ENCODE data around the gene GNPNAT1. TPM values are rescaled to one million over a fixed set of nuclear protein-coding genes. Genes with fewer than 3 reads are reported as not detected.
A peak's percentile ranks its signal among the peaks of the same experiment; 100 is the strongest.
"Not testable (repeated sequence)": the region's sequence is repeated elsewhere in the genome, so short reads cannot be mapped to it uniquely, and the experiment has no call there.

Gene GNPNAT1
- polyA plus RNA-seq, 1 donor from 2014 or later = 12.6 TPM

DNA sequence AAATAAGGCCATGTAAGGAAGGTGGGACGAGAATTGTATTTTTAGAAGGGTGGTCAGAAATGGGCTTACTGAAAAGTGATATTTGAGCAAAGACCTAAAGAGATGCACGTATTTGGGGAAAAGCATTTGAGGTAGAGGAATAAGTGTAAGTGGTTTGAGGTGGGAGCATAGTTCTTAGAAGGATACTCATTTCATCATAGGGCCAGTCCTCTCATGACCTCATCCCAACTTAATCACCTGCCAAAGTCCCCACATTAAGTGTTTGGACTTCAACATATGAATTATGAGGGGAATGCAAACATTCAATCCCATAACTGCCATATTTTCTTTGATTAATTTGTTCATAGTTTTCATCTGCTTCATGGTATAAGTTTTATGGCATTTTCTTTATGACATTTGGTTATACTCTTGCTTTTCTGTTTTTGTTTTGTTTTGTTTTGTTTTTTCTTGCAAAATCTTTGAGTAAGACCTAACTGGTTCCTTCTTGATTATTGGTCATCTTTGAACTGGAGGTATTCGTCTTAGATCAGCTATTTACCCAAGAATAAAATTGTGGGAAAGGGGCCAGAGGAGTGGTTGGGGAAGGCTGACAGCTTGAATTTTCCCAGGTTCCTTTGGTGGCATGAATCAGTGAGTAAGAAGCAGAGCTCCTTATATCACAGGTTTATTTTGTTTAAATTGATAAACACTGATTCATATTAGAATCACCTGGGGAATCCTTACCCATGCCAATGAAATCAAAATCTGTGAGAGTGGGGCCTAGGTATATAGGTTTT is 24.2 kb downstream of the GNPNAT1 start:
- H3K36me3 Mint-ChIP-seq = peaks cover 10% of the 10 kb centered on the region
- no peak overlapping the region for H3K27ac Mint-ChIP-seq
- no peak overlapping the region for H3K4me3 Mint-ChIP-seq

GRCh38 chr14:52762923-52763322 is 28.5 kb downstream of the GNPNAT1 start:
- H3K4me3 Mint-ChIP-seq, H3K4me1 Mint-ChIP-seq, H3K27me3 Mint-ChIP-seq, H3K9me3 Mint-ChIP-seq, H3K27ac Mint-ChIP-seq: not testable (repeated sequence)
- H3K36me3 Mint-ChIP-seq = peaks cover 13% of the 10 kb centered on the region

More for the DNA sequence above, 24.2 kb downstream of the GNPNAT1 start:
- no peaks in the 10 kb centered on the region for H3K27me3 Mint-ChIP-seq
- no peaks in the 10 kb centered on the region for H3K9me3 Mint-ChIP-seq
- H3K4me1 Mint-ChIP-seq = peaks cover 8 to 12% (median 10%) of the 10 kb centered on the region in 3 donors

DNA sequence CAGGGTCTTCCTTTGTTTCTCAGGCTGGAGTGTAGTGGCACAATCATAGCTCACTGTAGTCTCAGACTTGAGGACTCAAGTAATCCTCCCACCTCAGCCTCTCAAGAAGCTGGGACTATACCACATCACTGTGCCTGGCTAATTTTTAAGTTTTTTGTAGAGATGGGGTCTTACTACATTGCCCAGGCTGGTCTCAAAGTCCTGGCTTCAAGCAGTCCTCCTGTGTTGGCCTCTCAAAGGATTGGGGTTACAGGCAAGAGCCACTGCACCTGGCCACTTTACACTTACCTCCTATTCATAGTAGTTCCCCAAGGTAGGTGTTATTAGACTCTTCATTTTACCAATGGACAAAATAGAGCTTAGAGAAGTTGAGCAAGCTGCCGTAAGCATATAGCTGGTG is 32.3 kb downstream of the GNPNAT1 start:
- H3K4me3 Mint-ChIP-seq = no peak overlapping the region

GRCh38 chr14:52755607-52756316 is 35.6 kb downstream of the GNPNAT1 start:
- H3K9me3 Mint-ChIP-seq = no peaks in the 10 kb centered on the region
- H3K4me1 Mint-ChIP-seq = no peaks in the 10 kb centered on the region
- peaks cover 5% of the 10 kb centered on the region for H3K36me3 Mint-ChIP-seq
- H3K27me3 Mint-ChIP-seq = no peaks in the 10 kb centered on the region
- H3K27ac Mint-ChIP-seq = no peak overlapping the region
- no peak overlapping the region for H3K4me3 Mint-ChIP-seq

More for the DNA sequence above, 32.3 kb downstream of the GNPNAT1 start:
- peaks cover 8% of the 10 kb centered on the region in 3 donors for H3K4me1 Mint-ChIP-seq
- no peak overlapping the region for H3K27ac Mint-ChIP-seq
- H3K9me3 Mint-ChIP-seq = no peaks in the 10 kb centered on the region
- peaks cover 12% of the 10 kb centered on the region for H3K36me3 Mint-ChIP-seq
- no peaks in the 10 kb centered on the region for H3K27me3 Mint-ChIP-seq

DNA sequence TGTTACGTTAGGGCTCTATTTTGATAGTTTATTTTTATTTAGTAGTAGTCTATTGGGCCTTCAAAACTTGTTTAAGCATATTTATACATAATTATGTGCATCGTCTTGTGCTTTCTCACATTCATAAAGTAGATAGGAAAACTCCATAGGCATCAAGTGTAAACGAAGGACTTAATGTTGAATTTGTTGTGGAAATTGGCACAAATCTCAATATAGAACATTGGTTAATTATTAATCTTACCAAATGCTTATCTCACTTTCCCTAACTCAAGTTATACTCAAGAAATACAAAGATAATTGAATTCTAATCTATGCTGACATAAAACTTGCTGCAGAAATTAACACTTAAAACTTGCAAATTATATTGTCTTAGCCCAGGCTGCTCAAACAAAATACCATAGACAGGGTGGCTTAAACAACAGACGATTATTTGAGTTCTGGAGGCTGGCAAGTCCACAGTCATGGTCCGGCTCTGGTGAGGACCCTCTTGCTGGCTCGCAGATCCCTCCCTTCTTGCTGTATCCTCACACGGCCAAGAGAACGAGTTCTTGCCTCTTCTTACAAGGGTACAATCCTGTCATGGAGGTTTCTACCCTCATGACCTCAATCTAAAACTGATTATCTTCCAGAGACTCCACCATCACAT is 42.6 kb downstream of the GNPNAT1 start:
- H3K36me3 Mint-ChIP-seq = peaks cover 5% of the 10 kb centered on the region

DNA sequence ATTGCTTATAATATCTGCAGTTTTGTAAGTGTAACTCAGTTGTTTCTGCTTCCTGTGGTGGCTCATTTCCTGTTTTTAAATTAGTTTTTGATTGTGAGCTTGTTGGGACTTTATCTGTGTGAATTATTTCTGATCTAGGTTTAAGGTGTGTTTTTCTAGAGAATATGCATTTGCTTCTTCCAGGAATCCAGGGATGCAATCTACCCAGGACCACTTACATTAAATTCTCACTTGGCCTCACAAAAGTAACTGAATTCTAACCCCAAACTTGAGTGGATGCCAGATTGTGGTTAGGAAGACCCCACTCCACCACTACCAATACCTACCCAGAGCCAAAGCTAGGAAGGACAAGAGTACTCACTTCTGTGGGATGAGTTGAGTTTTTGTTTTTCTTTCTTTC is 49.5 kb downstream of the GNPNAT1 start:
- Mint-ChIP-seq H3K27me3 (no peaks in the 10 kb centered on the region), H3K4me1 (peaks cover 28 to 35% (median 34%) of the 10 kb centered on the region in 3 donors), H3K9me3 (no peaks in the 10 kb centered on the region), H3K27ac (peak overlapping the region; percentile 33 to 96 (median 87)), H3K36me3 (peaks cover 12% of the 10 kb centered on the region), H3K4me3 (peak overlapping the region; percentile 76 to 91 (median 82))

More for the DNA sequence above, 42.6 kb downstream of the GNPNAT1 start:
- Mint-ChIP-seq H3K9me3 (no peaks in the 10 kb centered on the region), H3K4me1 (peaks cover 0 to 5% (median 4%) of the 10 kb centered on the region in 3 donors), H3K27me3 (no peaks in the 10 kb centered on the region), H3K27ac (no peak overlapping the region), H3K4me3 (no peak overlapping the region)

GRCh38 chr14:52740751-52741150 is 50.7 kb downstream of the GNPNAT1 start:
- H3K4me1 Mint-ChIP-seq = peaks cover 40 to 42% (median 41%) of the 10 kb centered on the region in 3 donors
- H3K4me3 Mint-ChIP-seq = peak overlapping the region in 1 of 4 donors; percentile 35
- H3K27ac Mint-ChIP-seq = peak overlapping the region in 1 of 3 donors; percentile 63
- H3K9me3 Mint-ChIP-seq = no peaks in the 10 kb centered on the region
- peaks cover 12% of the 10 kb centered on the region for H3K36me3 Mint-ChIP-seq
- no peaks in the 10 kb centered on the region for H3K27me3 Mint-ChIP-seq

DNA sequence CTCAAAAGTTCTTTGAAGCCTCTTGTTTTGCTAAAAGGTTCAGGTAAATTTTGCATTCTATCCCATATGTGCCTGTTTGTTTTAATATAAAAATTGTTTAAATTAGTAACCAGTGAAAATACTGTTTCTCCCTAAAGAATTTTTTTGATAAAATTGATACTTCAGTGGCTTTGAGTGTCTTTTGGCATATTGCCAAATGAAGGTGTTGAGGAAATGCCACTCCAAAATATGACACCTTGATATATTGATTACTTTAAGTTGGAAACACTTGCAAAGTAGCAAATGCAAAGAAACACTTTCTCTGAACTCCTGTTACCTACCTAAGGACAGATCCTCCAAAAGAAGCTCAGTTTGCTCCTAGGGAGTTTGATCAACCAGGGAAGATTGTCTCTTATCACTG is 53.0 kb downstream of the GNPNAT1 start:
- peaks cover 41 to 58% (median 50%) of the 10 kb centered on the region in 3 donors for H3K4me1 Mint-ChIP-seq
- H3K27ac Mint-ChIP-seq = no peak overlapping the region
- no peak overlapping the region for H3K4me3 Mint-ChIP-seq
- H3K27me3 Mint-ChIP-seq = no peaks in the 10 kb centered on the region
- H3K9me3 Mint-ChIP-seq = no peaks in the 10 kb centered on the region
- H3K36me3 Mint-ChIP-seq = peaks cover 14% of the 10 kb centered on the region

GRCh38 chr14:52735921-52736489 is 55.4 kb downstream of the GNPNAT1 start:
- H3K36me3 Mint-ChIP-seq = peaks cover 14% of the 10 kb centered on the region
- no peaks in the 10 kb centered on the region for H3K9me3 Mint-ChIP-seq
- peak overlapping the region in 3 of 4 donors; percentile 15 to 70 (median 47) for H3K4me3 Mint-ChIP-seq
- no peaks in the 10 kb centered on the region for H3K27me3 Mint-ChIP-seq
- H3K4me1 Mint-ChIP-seq = peaks cover 34 to 54% (median 45%) of the 10 kb centered on the region in 3 donors
- peak overlapping the region in 2 of 3 donors; percentile 32 to 34 for H3K27ac Mint-ChIP-seq

- H3K4me1 Mint-ChIP-seq = peaks cover 31 to 50% (median 38%) of the 10 kb centered on the region in 3 donors
- H3K27ac Mint-ChIP-seq = no peak overlapping the region
- H3K36me3 Mint-ChIP-seq = peaks cover 10% of the 10 kb centered on the region
- H3K9me3 Mint-ChIP-seq = no peaks in the 10 kb centered on the region
- H3K4me3 Mint-ChIP-seq = peak overlapping the region in 1 of 4 donors; percentile 54
- H3K27me3 Mint-ChIP-seq = no peaks in the 10 kb centered on the region
These were observed 57.6 kb downstream of the GNPNAT1 start for GRCh38 chr14:52733824-52734223.

- peaks cover 20 to 35% (median 25%) of the 10 kb centered on the region in 3 donors for H3K4me1 Mint-ChIP-seq
These were observed 60.7 kb downstream of the GNPNAT1 start for GRCh38 chr14:52730709-52731111.

DNA sequence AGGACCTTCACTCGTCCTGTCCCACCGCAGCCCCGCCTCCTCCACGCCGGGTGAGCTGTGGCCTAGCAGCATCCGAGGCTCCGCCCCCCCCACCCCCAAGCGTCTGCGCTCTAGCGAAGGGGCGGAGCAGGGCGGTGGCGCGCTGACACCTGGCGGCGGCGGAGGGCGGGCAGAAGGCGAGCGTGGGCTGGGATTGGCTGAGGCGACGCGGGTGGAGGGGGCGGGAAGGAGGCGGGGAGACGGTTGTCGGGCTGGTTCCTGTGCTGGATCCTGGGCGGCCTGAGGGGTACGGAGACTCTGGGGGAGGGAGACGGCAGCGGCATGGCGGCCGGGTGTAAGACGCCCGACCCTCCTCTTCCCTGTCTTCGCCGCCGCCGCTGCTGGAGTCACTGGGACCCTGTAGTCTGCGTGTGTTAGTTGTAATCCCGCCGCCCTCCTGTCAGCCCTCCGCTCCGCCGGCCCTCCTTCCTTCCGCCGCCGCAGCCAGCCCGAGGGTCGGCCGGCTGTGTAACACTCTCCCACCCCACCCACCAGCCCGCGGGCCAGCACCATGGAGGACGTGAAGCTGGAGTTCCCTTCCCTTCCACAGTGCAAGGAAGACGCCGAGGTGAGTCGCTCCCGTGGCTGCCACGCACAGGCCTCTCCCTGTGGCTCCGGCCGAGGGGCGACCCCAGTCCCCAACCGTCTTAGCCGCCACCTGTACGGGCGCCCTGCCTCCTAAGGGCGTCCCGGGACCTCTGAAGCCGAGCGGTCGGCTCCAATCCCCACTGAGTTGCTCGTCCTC is 61.3 kb downstream of the GNPNAT1 start, which contains the start of gene STYX:
Gene STYX (plus strand): TSS at position 242 of the 784 bp plus-strand sequence. CDS start 309 bp downstream, at position 551.
- Mint-ChIP-seq H3K4me1 (peaks cover 23 to 30% (median 25%) of the 10 kb centered on the region in 3 donors), H3K27me3 (no peaks in the 10 kb centered on the region), H3K4me3 (peak within 1 kb of the TSS; percentile 92 to 96 (median 95)), H3K36me3 (peaks cover 6% of the 10 kb centered on the region), H3K9me3 (no peaks in the 10 kb centered on the region), H3K27ac (peak within 1 kb of the TSS; percentile 67 to 96 (median 94))

More at GRCh38 chr14:52730709-52731111, 60.7 kb downstream of the GNPNAT1 start:
- Mint-ChIP-seq H3K27ac (peak overlapping the region; percentile 43 to 96 (median 67)), H3K36me3 (peaks cover 6% of the 10 kb centered on the region), H3K9me3 (no peaks in the 10 kb centered on the region), H3K27me3 (no peaks in the 10 kb centered on the region), H3K4me3 (peak overlapping the region; percentile 92 to 96 (median 95))

DNA sequence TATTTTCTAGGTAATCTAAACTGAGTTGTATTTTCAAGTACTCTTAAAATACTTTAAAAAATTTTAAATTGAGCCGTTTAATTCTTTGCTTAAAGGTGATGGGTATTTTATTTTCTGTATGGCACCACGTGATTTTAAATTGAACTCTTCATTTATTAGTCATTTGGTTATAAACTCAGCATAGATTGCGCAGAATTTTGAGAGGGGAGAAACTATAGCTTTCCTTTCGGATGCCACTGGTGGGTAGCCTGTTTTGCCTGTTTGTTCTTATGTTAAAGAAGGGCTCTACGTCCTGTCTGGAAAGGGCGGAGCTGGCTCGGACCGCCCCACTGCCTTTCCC is 61.9 kb downstream of the GNPNAT1 start:
- Mint-ChIP-seq H3K4me3 (peak overlapping the region; percentile 92 to 96 (median 95)), H3K27me3 (no peaks in the 10 kb centered on the region), H3K9me3 (no peaks in the 10 kb centered on the region), H3K36me3 (peaks cover 6% of the 10 kb centered on the region), H3K4me1 (peaks cover 26 to 33% (median 28%) of the 10 kb centered on the region in 3 donors), H3K27ac (peak overlapping the region; percentile 67 to 96 (median 94))

GRCh38 chr14:52729035-52729434 is 62.4 kb downstream of the GNPNAT1 start:
- Mint-ChIP-seq H3K4me3 (peak overlapping the region in 1 of 4 donors; percentile 94), H3K27ac (peak overlapping the region; percentile 67 to 94 (median 81)), H3K4me1 (peaks cover 27 to 31% (median 29%) of the 10 kb centered on the region in 3 donors)
- H3K9me3 Mint-ChIP-seq, H3K36me3 Mint-ChIP-seq, H3K27me3 Mint-ChIP-seq: not testable (repeated sequence)

Measured in IgD-negative memory B cell (primary cell).